Amniotic epithelial cell (primary cell): ENCODE data around the gene MUC4.
"Not testable (repeated sequence)": the region's sequence is repeated elsewhere in the genome, so short reads cannot be mapped to it uniquely, and the experiment has no call there.

Source experiments
- DNase-seq: peaks from one replicate; pipeline ENCODE4 v3.0.0-alpha.2; 2010; ENCODE audit warnings: low read depth

The MUC4 gene

DNA sequence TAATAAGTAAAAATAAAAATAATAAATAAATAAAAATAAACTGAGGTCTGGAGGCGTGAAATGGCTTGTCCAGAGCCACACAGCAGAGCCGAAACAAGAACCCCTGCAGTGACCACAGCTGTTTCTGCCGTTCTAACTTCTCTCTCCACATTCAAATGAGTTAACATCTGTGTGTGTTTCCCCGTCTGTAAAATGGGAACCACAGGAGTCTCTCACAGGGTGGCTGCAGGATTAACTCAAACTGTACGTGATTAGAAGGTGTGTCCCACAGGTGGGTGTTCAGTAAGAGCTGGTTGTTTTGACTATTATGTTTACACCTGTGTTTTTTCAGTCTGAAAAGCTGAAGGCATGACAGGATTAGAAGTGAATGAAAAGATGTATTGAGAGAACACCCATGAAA, 27.0 kb upstream of the MUC4 start:
- DNase-seq, result no peak

DNA sequence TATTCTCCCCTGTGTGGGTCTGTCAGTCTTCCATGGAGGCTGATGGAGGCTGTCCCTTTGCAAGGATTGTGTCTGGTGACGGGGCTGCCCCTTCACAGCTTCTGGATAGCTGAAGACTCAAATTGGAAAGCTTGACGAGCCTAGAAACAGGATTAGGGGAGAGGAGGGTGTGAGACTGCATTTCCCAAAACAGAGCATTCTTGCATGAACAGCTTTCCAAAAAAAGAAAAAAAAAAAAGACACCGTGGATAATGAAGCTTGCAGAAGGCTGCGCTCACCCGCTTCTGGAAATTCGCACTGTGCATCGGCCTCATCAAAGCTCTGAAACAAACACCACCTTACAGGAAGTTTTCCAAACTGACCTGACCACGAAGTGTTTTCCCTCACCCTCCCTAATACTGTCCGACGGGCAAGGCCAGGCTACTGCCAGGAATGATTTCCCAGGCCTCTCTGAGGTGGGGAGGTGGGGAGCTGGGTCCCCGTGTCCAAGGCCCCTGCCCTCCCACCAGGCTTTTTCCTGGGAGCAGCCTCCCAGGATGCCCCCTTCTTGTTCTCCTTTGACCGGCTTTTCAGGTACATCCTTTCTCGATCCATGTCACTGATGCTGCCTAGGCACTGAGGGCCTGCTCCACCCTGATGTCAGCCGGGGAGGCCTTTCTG, 24.9 kb upstream of the MUC4 start:
- DNase-seq, result no peak

DNA sequence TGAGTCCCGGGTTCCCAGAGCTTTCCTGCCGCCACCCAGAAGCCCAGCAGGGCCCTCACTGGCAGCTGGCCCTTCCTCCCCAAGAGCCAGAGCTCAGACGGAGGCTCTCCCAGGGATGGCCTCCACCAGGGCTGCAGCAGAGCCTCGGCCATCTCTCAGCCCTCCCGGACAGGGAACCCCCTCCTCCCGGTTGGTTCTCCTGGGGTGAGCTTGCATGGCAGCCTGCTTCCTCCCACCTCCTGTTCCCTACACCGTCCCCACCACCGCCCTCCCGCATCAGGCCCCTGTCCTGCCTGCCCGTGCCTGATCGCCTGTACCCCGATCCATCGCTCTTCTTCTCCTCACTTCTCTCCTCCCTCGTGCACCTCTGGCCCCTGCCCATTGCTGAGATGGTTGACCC, 24.1 kb upstream of the MUC4 start:
- DNase-seq, result no peak

DNA sequence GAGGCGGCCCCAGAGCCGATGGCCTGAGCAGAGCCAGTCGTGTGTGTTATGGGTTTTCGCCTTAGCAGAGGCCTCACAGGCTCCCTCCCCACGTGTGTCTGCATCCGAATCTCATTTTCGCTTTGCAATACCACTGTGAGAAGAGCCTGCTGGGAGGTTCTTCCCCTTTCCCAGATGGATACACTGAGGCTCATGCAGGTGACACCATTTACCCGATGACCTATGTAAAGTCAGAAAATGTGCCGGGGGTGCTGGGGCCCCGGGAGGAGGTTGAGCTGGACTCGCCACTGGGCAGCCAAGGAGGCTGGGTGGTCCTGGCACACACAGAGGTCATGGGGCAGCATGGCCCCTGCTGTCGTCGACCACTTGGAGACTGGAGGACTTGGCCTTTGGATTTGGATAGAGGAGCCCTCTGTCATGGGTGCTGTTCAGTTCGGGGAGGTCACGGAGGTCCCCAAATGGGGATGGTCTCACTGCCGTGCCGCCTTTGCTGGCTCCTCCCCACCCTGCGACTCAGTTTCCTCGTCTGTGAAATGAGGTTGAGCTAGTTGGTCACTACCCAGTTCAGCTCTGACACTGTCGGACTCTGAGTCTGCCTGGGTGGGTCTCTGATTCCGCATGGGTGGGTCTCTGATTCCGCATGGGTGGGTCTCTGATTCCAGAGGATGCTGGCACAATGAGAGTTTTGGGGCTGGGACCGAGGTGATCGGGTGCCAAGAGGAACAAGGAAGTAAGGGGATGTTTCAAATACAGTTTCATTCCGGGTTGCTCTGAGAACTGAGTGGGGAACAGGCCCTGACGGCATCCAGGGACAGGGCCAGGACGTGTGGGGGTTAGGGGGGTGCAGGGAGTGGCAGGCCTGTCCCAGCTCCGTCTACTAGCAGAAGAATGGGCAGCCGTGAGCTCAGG, 23.2 kb upstream of the MUC4 start:
- no peak for DNase-seq

DNA sequence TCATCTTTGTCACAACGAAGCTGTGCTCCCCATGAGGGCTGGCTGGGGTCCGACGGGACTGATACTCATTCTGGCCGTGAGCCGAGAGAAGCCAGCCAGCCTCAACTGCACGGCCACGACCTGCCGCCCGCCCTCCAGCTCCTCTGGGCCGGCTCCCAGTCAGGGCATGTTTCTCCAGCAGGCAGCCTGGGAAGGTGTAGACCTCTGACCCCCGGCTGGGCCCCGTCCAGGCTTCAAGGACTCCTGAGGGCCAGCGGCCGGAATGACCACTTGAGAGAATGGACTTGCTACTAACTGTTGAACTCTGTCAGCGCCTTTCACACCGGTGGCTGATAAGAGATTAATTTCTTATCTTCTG, 18.1 kb upstream of the MUC4 start:
- DNase-seq, result no peak

DNA sequence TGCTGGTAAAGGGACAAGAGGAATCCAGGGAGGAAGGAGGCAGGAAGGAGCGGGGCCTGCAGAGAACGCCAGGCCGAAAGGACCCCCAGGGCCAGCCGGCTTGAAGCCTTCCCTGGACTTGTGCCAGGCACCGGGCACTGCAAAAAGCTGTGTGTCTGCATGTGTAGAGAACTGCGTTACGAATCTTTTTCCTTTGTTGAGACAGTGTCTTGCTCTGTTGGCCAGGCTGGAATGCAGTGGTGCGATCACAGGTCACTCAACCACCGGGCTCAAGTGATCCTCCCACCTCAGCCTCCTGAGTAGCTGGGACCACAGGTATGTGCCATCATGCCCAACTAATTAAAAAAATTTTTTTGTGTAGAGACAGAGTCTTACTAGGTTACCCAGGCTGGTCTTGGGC, 17.0 kb upstream of the MUC4 start:
- no peak for DNase-seq

DNA sequence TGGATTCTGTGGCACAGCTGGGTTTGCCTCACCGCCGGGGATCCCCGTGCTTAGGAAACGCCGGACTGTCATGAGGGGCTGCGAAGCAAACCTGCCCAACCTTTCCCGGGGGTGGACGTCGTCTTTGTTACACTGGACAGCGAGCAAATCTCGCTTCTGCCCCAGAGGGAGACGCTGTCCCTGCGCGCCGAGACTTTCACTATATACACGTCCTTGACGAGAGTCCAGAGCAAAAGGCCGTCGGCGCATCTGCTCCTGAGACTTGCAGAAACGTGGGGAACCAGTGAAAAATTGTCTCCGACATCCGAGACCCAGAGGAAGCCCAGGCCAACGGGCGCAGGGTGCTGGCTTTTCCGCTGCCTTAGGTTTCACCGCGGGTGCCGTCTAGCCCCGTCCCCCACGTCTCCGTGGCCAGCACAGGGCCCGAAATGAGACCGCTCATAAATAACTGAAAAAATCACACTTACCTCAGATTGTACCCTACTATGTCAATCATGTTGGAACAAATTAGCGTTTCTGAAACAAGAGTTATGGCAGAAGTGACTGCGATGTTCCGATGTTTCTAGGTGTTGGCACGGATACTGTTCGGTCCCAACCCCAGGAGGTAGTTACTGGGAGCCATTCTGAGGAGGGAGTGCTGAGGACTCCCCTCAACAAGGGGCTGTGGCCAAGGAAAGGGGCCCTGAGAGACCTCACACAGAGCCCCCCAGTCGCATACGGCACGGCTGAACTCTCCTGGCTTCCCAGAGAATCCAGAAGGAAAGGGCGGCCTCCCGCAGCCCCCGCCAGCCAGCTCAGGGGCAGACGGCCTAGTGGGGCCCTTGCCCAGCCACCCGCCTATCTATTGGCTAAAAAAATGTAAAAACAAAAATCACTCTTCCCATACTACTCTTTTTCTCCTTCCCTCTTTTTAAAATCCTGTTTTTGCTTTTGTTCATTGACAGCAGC, 14.4 kb upstream of the MUC4 start:
- no peak for DNase-seq

DNA sequence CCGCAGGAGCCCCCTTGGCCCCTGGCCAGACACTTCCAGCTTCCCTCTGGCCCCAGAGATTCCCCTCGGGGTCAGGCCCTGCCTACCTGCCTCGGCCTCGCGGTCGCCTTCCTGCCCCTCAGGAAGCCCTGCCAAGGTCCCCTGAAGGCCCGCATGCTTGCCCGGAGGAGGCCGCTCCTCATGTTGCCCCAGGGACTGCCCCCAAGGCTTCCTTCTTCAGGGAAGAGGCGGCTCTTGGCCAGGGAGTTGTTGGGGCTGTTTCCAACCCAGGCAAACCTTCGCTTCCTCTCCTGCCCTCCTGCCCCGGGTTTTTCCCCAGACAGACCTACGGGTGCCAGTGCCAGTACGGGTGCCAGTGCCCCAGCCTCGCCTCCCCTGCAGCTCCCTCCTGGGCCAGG, 13.5 kb upstream of the MUC4 start:
- no peak for DNase-seq

DNA sequence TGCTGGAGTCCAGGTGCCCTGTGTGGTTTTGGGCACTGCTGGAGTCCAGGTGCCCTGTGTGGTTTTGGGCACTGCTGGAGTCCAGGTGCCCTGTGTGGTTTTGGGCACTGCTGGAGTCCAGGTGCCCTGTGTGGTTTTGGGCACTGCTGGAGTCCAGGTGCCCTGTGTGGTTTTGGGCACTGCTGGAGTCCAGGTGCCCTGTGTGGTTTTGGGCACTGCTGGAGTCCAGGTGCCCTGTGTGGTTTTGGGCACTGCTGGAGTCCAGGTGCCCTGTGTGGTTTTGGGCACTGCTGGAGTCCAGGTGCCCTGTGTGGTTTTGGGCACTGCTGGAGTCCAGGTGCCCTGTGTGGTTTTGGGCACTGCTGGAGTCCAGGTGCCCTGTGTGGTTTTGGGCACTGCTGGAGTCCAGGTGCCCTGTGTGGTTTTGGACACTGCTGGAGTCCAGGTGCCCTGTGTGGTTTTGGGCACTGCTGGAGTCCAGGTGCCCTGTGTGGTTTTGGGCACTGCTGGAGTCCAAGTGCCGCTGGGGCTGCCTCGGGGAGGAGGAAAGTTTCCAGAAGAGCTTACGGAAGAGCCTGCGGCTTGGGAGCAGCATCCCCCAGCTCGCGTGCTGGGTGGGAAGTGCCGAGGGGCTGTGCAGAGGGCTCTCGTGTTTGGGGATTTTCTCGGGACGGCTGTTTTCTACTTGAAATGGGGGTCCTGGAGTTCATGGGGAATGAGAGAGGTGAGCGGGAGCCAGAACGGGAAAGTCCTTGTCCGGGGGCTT, 12.9 kb upstream of the MUC4 start:
- DNase-seq, result not testable (repeated sequence)

DNA sequence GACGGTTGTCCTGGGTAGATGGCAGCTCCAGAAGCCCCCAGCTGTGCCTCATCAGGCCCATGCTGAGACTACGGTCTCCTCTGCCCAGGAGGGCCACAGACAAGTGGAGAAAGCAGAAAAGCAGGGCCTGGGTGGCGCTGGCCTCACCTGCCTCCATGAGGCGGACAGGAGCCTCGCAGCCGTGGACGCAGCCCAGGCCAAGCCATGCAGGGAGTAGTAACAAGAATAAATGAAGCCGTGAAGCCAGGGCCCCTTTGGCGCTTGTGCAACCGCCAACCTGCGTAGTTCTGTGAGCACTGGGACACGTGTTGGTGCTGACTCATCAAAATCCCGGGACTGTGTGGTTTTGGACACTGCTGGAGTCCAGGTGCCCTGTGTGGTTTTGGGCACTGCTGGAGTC, 12.3 kb upstream of the MUC4 start:
- peak; percentile 24 for DNase-seq

DNA sequence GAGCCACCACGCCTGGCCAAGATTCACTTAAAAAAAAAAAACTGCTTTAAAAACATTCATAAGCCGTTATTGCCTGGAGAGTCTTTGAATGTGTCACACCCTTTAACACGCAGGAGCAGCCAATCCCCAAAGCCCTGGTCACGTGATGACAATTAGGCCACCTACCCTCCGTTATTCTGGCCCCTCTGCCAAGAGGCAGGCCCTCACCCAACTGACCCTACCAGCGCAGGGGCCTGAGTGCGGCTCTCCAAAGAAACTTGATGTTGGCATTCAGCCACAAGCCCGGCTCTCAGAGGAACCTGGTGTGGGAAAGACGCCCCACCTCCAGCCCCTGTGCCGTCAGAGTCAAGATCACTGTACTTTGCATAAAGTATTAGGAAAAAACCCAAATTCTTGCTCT, 11.6 kb upstream of the MUC4 start:
- no peak for DNase-seq

DNA sequence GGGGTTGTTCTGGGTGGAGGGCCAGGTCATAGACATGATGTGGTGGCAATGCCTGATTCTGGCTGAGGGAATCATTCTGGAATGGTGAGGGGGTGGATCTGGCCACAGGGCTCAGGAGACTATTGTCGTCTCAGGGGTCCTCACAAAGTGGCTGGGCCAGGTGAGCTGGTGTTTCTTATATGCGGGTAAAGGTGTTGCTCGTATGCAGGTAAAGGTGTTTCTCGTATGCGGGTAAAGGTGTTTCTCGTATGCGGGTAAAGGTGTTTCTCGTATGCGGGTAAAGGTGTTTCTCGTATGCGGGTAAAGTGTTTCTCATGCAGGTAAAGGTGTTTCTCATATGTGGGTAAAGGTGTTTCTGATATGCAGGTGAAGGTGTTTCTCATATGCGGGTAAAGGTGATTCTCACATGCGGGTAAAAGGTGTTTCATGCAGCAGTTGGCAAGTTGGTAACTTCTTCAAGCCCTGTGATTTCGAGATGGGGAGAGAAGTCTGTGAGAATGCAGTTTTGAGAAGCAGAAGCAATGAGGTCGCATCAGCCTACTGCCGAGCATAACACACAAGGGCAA, 10.5 kb upstream of the MUC4 start:
- DNase-seq, result no peak

DNA sequence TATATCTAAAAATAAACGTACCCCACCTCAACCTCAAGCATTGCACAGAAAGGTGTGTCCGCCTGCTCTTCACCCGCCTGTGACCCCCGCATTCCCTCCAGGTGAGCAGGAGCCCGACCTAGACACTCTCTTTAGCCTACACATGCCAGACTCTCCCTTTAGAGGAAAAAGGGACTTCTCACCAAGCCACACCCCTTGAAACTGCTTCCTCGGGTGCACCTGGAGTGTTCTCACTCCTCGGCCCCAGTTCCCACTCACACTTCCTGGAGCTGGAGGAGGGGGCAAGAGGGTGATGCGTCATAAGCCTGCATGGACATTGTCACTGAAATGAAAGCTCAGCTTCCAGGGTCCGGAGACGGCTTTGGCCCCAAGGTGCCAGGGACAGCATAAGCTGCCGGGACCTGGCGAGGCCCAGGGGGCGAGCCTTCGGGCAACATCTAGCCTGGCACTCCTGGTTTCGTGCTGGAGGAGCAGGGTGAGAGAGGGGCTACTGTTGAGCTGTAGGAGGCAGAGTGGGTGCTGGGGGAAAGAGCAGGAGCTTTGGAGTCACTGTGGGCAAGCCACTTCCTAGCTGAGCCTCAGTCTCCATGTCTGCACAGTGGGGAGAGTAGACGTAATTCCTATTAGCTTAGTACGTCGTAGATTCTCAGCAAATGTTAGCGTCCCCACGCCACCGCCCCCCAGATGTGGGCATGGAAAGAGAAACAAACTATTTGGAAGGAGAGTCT, 9.8 kb upstream of the MUC4 start:
- DNase-seq, result no peak

DNA sequence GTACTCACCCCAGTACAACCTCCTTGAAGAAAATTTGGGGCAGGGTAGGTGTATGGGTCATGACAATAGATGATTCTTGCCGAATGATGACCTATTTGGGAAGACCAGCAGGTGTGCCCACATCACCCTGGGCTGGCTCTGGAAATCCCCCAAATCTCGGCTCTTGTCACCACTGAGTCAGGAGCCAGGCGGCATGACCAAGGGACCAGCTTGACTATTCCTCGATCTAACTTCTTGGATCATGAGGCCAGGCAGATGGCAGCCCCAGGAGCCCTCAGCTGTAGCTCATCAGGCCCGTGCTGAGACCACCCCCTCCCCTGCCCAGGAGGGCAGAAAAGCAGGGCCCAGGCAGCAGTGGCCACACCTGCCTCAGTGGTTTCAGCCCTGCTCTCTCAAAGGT, 9.2 kb upstream of the MUC4 start:
- DNase-seq, result no peak

DNA sequence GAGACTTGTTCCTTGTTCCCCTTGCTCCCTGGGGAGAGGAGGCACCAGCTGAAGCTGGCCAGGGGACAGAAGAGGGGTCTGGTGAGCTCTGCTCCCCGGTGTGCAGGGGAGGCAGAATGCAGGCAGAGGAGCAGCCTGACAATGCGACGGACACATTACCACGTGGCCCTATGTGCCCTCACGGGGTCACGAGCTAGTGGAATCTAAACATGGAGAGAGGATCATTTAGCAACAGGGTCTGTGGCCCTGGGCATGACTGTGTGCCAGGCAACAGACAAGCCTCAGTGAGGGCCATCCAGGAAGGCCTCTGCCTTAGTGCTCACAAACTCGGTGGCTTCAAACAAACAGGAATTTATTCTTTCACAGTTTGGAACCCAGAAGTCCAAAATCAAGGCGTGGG, 8.5 kb upstream of the MUC4 start:
- no peak for DNase-seq

DNA sequence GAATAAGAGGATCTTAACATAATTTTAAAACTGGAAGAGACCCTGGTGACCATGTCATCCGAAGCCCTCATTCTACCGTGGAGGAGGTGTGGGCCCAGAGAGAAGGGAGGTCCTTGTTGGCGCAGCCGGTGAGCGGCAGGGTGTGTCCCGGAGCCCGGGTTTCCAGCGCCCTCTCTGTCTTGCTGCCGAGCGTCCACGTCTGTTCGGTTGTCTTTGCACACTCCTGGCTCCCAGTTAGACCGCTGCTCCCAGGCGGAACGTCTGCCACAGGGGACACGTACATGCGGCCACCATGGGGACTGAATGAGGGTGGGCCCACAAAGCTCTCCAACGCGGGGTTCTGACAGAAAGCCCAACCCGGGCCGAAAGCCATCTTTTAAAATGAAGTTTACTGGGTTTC, 6.6 kb upstream of the MUC4 start:
- DNase-seq, result no peak

DNA sequence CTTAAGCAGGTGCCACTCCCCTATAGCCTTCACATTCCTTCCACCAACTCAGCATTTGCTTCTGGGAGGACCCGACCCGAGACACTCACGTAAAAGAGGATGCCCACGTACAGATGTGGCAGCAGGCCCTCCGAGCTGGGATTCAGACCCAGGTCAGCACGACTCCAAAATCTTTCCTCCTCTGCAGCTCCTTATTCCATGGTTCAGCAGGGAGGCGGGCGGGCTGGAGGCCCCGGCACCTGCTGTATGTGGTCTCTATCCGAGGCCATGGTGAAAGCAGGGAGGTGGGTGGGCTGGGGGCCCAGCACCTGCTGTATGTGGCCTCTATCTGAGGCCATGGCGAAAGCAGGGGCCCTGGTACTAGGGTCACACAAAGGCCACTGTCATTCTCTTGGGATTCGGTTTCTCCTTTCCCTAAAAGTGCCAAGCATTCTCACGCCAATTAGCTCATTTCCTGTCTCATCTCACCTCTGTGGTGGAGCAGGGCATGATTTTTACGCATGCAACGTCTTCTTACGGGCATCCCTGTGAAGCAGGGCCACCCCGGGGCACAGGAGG, 5.9 kb upstream of the MUC4 start:
- no peak for DNase-seq

DNA sequence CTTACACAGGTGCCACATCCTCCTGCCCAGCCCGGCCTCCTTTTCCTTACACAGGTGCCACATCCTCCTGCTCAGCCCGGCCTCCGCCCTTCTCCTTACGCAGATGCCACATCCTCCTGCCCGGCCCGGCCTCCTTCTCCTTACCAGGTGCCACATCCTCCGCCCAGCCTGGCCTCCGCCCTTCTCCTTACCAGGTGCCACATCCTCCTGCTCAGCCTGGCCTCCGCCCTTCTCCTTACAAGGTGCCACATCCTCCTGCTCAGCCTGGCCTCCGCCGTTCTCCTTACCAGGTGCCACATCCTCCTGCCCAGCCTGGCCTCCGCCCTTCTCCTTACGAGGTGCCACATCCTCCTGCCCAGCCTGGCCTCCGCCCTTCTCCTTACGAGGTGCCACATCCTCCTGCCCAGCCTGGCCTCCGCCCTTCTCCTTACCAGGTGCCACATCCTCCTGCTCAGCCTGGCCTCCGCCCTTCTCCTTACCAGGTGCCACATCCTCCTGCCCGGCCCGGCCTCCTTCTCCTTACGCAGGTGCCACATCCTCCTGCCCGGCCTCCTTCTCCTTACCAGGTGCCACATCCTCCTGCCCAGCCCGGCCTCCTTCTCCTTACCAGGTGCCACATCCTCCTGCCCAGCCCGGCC, 4.7 kb upstream of the MUC4 start:
- DNase-seq, result not testable (repeated sequence)

DNA sequence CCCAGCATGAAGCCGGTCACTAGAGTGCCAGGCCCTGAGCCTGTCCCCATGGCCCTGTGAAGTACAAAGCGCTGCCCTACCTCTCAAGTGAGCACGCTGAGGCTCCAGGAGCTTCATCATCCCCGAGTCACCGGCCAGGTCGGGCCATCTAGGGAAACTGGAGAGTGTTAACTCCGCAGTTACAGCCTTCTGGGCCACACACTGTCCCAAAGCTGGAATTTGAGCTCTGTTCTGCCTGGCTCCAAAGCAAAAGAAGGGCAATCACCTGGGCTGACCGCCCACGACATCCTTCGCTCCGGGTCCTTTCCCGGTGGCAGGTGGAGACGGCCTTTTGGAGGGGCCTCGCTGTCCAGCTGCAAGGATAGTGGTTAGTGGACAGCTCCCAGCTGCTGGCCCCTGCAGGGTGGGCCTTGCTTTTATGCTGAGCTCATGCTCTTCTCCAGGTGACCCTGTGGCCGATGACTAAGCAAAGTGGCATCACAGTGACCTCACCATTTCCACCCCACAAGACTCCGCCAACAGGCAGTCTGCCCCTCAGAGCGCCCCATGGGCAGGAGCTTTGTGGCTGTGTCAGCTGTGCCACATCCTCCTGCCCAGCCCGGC, 3.5 kb upstream of the MUC4 start:
- peak; percentile 13 for DNase-seq
